K562 (cell line): ENCODE results near the gene KMT2A. TPM values are rescaled to one million over a fixed set of nuclear protein-coding genes. Genes with fewer than 3 reads are reported as not detected.

Experiments
- CREB5 ChIP-seq: fragments of 250-450 bp; sonication (Bioruptor Pico); IDR thresholded peaks from 2 replicates; pipeline ENCODE4 v1.5.0; 2020; ENCODE audit warnings: mild to moderate bottlenecking
- DIDO1 ChIP-seq: fragments of 450-650 bp; IDR thresholded peaks from 2 replicates; pipeline ENCODE4 v1.6.1; 2016; ENCODE audit warnings: low read depth, missing biosample characterization, missing genetic modification characterization
- HSF4 ChIP-seq: fragments of 250-450 bp; sonication (Bioruptor Pico); IDR thresholded peaks from 2 replicates; pipeline ENCODE4 v2.1.2; 2022; ENCODE audit warnings: mild to moderate bottlenecking, moderate library complexity, borderline replicate concordance
- JUNB ChIP-seq: fragments of 450-650 bp; formaldehyde crosslinking; conservative IDR thresholded peaks from 2 replicates; pipeline ENCODE4 v1.4.0; 2020; ENCODE audit warnings: mild to moderate bottlenecking
- RAD21 ChIP-seq, 2 experiments: fragments of 250-450 bp in 1 of 2; fragments of 450-650 bp in 1 of 2; sonication (Bioruptor Pico) in 1 of 2; formaldehyde crosslinking in 1 of 2; IDR thresholded peaks in 1 of 2; conservative IDR thresholded peaks in 1 of 2; 2 replicates each; pipeline versions ENCODE4 v1.4.0 to v1.8.0; 2020 to 2022; ENCODE audit warnings: mild to moderate bottlenecking in 2 of 2, moderate library complexity in 1 of 2
- SAFB2 ChIP-seq: fragments of 200-400 bp; formaldehyde crosslinking; IDR thresholded peaks from 2 replicates; pipeline ENCODE4 v1.6.1; 2018; ENCODE audit warnings: borderline replicate concordance, low read length, low read depth, moderate library complexity; ENCODE audit not compliant: severe bottlenecking
- STAT5A ChIP-seq: IDR thresholded peaks from 2 replicates; pipeline ENCODE4 v1.6.1; 2012; ENCODE audit warnings: low read length, inconsistent platforms, borderline replicate concordance
- XRCC3 ChIP-seq: fragments of 450-650 bp; IDR thresholded peaks from 2 replicates; pipeline ENCODE4 v1.6.1; 2017; ENCODE audit warnings: mild to moderate bottlenecking, moderate library complexity
- ZNF384 ChIP-seq: IDR thresholded peaks from 2 replicates; pipeline ENCODE4 v1.6.1; 2012; ENCODE audit warnings: low read depth, low read length, improper control_type of control experiment
- ZNF395 ChIP-seq: fragments of 200-800 bp; sonication (Bioruptor generic); IDR thresholded peaks from 2 replicates; pipeline ENCODE4 v1.6.1; 2017; ENCODE audit warnings: missing genetic modification characterization, missing compliant biosample characterization
- ZNF41 ChIP-seq: fragments of 250-450 bp; sonication (Bioruptor Pico); conservative IDR thresholded peaks from 2 replicates; pipeline ENCODE4 v1.4.0; 2020; ENCODE audit warnings: mild to moderate bottlenecking
- ZNF436 ChIP-seq: fragments of 250-450, 450-650 bp; sonication (Bioruptor Pico); formaldehyde crosslinking; IDR thresholded peaks from 2 replicates; pipeline ENCODE4 v1.7.0; 2020; ENCODE audit warnings: mild to moderate bottlenecking
- polyA plus RNA-seq, 8 experiments: library from polyadenylated mRNA; depleted of rRNA in 4 of 8; stranded (reverse) in 5 of 8; unstranded in 3 of 8; fragments of >200 nt; fragmentation: Nextera tagmentation in 2 of 8; fragmentation: Illumina TruSeq in 1 of 8; extraction: Ambion mirVana in 2 of 8; extraction: Trizol in 1 of 8; gene quantifications; 2 replicates each; pipeline versions ENCODE4 v1.2.1 to v1.2.3, GENCODE V29; 2011 to 2014; ENCODE audit warnings: inconsistent platforms in 1 of 8, missing spikeins in 1 of 8
- total RNA-seq, 7 experiments: library from RNA; depleted of rRNA in 6 of 7; stranded (reverse); fragments of >200 nt in 6 of 7; fragmentation: Illumina TruSeq in 2 of 7; extraction: Trizol in 2 of 7; gene quantifications; 2 replicates each; pipeline versions ENCODE4 v1.2.1 to v1.2.3, GENCODE V29; 2011 to 2021; ENCODE audit warnings: low replicate concordance in 1 of 7
- TF ChIP-seq, protein P1 (sequence below): fragments of 450-650 bp; formaldehyde crosslinking; IDR thresholded peaks from 2 replicates; pipeline ENCODE4 v1.4.0; 2020; ENCODE audit warnings: mild to moderate bottlenecking, moderate library complexity
- TF ChIP-seq, protein P2 (sequence below): sonication (generic); formaldehyde crosslinking; IDR thresholded peaks from 2 replicates; pipeline ENCODE4 v1.8.0; 2023; ENCODE audit warnings: mild to moderate bottlenecking, missing genetic modification reagents
- TF ChIP-seq, protein P3 (sequence below): fragments of 250-450 bp; sonication (Bioruptor Pico); IDR thresholded peaks from 2 replicates; pipeline ENCODE4 v1.4.0; 2020; ENCODE audit warnings: mild to moderate bottlenecking, moderate library complexity, borderline replicate concordance

The KMT2A gene
- total and polyA plus RNA-seq, 9 of the 15 experiments (the other 6 are each of a cell fraction or from before 2014, with no cell fraction given): 9.6 to 59.9 (median 32.6) TPM

GRCh38 chr11:118530683-118531596, 94.6 kb downstream of the KMT2A start, which contains the start of gene TMEM25 (continued):
- TF ChIP-seq, protein P1, sequence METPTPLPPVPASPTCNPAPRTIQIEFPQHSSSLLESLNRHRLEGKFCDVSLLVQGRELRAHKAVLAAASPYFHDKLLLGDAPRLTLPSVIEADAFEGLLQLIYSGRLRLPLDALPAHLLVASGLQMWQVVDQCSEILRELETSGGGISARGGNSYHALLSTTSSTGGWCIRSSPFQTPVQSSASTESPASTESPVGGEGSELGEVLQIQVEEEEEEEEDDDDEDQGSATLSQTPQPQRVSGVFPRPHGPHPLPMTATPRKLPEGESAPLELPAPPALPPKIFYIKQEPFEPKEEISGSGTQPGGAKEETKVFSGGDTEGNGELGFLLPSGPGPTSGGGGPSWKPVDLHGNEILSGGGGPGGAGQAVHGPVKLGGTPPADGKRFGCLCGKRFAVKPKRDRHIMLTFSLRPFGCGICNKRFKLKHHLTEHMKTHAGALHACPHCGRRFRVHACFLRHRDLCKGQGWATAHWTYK (CRISPR knock-in tag): 0 out of 2 replicates have a peak, but pooled peaks have one; percentile 37
- TF ChIP-seq, protein P2, sequence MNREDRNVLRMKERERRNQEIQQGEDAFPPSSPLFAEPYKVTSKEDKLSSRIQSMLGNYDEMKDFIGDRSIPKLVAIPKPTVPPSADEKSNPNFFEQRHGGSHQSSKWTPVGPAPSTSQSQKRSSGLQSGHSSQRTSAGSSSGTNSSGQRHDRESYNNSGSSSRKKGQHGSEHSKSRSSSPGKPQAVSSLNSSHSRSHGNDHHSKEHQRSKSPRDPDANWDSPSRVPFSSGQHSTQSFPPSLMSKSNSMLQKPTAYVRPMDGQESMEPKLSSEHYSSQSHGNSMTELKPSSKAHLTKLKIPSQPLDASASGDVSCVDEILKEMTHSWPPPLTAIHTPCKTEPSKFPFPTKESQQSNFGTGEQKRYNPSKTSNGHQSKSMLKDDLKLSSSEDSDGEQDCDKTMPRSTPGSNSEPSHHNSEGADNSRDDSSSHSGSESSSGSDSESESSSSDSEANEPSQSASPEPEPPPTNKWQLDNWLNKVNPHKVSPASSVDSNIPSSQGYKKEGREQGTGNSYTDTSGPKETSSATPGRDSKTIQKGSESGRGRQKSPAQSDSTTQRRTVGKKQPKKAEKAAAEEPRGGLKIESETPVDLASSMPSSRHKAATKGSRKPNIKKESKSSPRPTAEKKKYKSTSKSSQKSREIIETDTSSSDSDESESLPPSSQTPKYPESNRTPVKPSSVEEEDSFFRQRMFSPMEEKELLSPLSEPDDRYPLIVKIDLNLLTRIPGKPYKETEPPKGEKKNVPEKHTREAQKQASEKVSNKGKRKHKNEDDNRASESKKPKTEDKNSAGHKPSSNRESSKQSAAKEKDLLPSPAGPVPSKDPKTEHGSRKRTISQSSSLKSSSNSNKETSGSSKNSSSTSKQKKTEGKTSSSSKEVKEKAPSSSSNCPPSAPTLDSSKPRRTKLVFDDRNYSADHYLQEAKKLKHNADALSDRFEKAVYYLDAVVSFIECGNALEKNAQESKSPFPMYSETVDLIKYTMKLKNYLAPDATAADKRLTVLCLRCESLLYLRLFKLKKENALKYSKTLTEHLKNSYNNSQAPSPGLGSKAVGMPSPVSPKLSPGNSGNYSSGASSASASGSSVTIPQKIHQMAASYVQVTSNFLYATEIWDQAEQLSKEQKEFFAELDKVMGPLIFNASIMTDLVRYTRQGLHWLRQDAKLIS (CRISPR knock-in tag): peak; percentile 66
- TF ChIP-seq, protein P3, sequence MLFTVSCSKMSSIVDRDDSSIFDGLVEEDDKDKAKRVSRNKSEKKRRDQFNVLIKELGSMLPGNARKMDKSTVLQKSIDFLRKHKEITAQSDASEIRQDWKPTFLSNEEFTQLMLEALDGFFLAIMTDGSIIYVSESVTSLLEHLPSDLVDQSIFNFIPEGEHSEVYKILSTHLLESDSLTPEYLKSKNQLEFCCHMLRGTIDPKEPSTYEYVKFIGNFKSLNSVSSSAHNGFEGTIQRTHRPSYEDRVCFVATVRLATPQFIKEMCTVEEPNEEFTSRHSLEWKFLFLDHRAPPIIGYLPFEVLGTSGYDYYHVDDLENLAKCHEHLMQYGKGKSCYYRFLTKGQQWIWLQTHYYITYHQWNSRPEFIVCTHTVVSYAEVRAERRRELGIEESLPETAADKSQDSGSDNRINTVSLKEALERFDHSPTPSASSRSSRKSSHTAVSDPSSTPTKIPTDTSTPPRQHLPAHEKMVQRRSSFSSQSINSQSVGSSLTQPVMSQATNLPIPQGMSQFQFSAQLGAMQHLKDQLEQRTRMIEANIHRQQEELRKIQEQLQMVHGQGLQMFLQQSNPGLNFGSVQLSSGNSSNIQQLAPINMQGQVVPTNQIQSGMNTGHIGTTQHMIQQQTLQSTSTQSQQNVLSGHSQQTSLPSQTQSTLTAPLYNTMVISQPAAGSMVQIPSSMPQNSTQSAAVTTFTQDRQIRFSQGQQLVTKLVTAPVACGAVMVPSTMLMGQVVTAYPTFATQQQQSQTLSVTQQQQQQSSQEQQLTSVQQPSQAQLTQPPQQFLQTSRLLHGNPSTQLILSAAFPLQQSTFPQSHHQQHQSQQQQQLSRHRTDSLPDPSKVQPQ (CRISPR knock-in tag): no peak
- TF ChIP-seq ZNF436 (CRISPR knock-in tag) (no peak), XRCC3 (no peak), ZNF395 (CRISPR knock-in tag) (no peak), DIDO1 (peak; percentile 56; the same call in 1 of the 2 replicates), ZNF41 (CRISPR knock-in tag) (no peak), ZNF384 (no peak), HSF4 (CRISPR knock-in tag) (no peak), STAT5A (no peak), SAFB2 (no peak), CREB5 (no peak), RAD21 (CRISPR knock-in tag; conservative IDR thresholded peaks at IDR 0.05 in 1 of 2, IDR thresholded peaks at IDR 0.05 in 1 of 2) (no peak; a peak in 1 of 4 replicates), JUNB (CRISPR knock-in tag) (no peak)
